GM12874 (cell line): ENCODE data around the gene ZNF32.

ENCODE experiments used
- CTCF ChIP-seq: IDR thresholded peaks from 2 replicates; pipeline ENCODE4 v1.5.1; 2011; ENCODE audit warnings: low read depth, mild to moderate bottlenecking, control low read depth, low read length, moderate library complexity; ENCODE audit not compliant: insufficient read depth

ZNF32 gene

GRCh38 chr10:43669386-43669785, 20.7 kb upstream of the ZNF32 start:
- TF ChIP-seq CTCF = no peak

- no peak for TF ChIP-seq CTCF
Observed at GRCh38 chr10:43667761-43668386, 19.2 kb upstream of the ZNF32 start.

GRCh38 chr10:43667317-43667731, 18.6 kb upstream of the ZNF32 start:
- TF ChIP-seq CTCF = 0 out of 2 replicates have a peak, but pooled peaks have one; percentile 13

GRCh38 chr10:43666552-43666951, 17.9 kb upstream of the ZNF32 start:
- TF ChIP-seq CTCF = no peak

GRCh38 chr10:43665054-43665453, 16.4 kb upstream of the ZNF32 start:
- TF ChIP-seq CTCF = no peak

GRCh38 chr10:43658227-43658626, 9.5 kb upstream of the ZNF32 start:
- TF ChIP-seq CTCF = no peak

GRCh38 chr10:43655311-43655710, 6.6 kb upstream of the ZNF32 start:
- TF ChIP-seq CTCF = no peak
